NCI-H2081 (cell line): ENCODE data around the gene GAREM1.

ENCODE experiments used
- DNase-seq, 2 experiments: peaks; one replicate each; lab custom pipeline; 2025; lab: John Stamatoyannopoulos, UW

GAREM1 gene

GRCh38 chr18:32459361-32460101, 11.2 kb downstream of the GAREM1 start:
- DNase-seq, result no peak

- DNase-seq, result no peak
These were observed 15.3 kb downstream of the GAREM1 start for GRCh38 chr18:32455361-32455760.

GRCh38 chr18:32454593-32454992, 16.1 kb downstream of the GAREM1 start:
- DNase-seq, result no peak

GRCh38 chr18:32450874-32451273, 19.8 kb downstream of the GAREM1 start:
- DNase-seq, result no peak

- no peak for DNase-seq
These were observed 20.5 kb downstream of the GAREM1 start for GRCh38 chr18:32450026-32450691.

DNA sequence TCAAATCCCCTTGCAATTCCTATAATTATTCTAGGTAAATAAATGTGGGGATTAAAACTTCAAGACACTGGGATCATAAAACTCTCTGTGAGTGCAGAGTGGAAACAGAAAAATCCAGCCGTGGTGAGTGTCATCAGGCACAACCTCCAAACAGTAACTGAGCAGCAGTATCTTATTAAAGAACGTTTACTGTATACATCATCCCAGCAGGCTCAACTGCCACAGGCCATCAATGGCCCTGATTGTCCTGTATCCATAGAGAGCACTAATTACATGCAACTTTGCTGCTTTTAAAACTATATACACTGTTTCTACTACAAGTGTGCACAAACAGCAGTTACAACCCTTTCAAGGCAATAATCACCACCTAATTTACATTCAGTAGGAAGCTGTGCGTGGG, 23.9 kb downstream of the GAREM1 start:
- peak; percentile 20 to 81 for DNase-seq

DNA sequence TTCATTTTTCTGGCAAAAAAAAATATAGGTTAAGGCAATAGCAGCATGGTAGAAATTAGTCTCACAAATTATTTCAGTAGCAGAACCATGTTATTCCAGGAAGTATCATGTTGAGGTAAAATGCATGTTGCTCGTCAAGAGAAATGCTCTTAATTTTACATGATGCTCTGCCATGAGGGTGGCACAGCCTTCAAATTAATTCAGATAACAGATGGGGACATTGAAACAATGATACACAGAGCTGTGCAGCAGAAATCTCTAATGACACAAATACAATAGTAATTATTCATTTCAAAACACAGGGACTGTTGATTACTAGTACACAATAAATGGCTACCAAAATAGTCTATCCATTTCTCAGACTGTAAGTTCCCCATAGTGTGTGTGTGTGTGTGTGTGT, 24.8 kb downstream of the GAREM1 start:
- no peak for DNase-seq

DNA sequence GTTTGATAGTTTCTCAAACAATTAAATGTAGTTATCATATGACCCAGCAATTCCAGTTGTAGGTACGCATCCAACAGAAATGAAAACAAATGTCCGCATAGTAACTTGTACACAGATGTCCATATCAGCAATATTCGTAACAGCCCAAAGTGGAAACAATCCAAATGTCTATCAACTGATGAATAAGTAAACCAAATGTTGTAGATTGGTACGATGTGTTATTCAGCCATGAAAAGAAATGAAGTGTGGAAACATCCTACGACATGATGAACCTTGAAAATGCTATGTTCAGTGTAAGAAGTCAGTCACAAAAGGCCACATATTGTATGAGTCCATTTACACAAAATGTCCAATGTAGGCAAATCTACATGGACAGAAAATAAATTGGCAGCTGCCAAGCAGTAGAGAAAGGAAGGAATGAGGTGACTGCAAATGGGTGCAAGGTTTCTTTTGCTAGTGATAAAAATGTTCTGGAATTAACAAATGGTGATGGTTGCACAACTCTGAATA, 26.9 kb downstream of the GAREM1 start:
- no peak for DNase-seq

DNA sequence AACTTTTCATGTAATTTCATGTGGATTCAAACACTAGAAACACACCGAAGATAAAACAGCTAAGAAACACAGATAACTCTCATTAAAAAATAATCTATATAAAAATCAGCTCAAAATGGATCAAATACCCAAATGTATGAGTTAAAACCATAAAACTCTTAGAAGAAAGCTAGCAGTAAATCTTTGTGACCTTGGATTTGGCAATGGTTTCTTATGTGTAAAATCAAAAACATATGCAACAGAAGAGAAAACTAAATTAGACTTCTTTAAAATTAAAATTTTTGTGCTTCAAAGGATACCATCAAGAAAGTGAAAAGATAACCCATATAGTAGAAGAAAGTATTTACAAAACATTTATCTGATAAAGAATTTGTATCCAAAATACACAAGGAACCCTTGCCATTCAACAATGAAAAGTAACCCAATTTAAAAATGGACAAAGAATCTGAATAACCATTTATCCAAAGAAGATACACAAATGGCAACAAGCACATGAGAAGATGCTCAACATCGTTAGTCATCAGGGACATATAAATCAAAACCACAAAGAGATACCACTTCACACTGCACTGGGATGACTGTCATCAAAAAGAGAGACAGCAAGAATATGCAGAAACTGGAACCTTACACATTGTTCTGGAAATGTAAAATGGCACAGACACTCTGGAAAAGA, 27.5 kb downstream of the GAREM1 start:
- no peak for DNase-seq

DNA sequence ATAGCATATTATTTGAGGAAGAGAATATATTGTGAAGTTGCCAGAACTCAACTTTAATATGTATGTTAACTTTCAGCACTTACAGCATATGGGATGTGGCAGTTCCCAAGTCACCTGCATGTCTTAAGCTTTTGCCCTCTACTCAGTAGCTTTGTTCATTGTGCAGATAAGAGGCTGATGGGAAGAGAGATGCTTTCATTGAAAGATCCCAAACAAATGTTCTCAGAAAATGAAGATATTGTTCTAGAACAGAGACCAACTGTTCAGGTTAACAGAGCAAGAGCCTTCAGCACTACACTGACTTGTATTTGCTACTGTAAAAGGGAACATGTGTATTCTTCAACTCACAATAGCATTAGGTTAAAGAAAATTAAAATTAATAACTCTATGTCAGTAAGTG, 28.1 kb downstream of the GAREM1 start:
- no peak for DNase-seq

GRCh38 chr18:32441533-32441932, 29.1 kb downstream of the GAREM1 start:
- no peak for DNase-seq

GRCh38 chr18:32440518-32440917, 30.2 kb downstream of the GAREM1 start:
- DNase-seq, result no peak

DNA sequence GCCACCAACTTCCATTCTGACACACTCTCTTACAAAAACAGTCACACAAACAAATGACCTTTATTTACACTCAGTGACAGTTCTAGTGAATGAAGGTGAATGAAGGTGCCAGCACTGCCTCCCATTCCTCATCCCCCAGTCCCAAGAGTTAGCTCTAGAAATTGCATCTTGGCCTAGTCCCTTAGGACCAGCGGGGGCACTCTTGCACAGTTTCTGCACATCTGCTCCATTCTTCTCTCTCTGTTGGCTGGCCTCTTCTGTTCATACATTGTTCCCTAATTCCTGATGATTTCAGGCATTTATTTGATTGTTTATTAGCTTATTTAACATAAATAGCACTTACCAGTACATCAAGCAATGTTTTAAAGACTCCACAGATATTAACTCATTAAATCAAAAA, 30.9 kb downstream of the GAREM1 start:
- peak; percentile 10 to 11 for DNase-seq

- DNase-seq, result no peak
These were observed 31.4 kb downstream of the GAREM1 start for GRCh38 chr18:32439241-32439640.

DNA sequence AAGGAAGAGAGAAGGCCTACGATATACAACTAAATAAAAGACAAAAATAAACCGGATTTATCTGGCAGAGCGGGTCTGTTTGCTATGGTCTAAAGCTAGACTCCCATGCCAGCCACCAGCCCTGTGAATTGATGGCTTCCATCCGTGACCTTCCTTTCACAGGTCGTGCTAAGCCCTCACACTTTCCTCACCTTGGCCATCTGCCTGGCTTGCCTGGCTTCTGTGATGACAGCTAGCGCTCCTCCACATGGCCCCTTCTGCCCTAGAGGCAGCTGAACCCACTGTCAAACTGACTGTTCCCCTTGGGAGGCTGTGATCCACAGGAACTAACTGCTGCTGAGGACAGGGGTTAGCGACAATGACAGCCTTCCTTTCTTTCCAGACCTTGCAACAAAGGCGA, 32.5 kb downstream of the GAREM1 start:
- DNase-seq, result no peak

DNA sequence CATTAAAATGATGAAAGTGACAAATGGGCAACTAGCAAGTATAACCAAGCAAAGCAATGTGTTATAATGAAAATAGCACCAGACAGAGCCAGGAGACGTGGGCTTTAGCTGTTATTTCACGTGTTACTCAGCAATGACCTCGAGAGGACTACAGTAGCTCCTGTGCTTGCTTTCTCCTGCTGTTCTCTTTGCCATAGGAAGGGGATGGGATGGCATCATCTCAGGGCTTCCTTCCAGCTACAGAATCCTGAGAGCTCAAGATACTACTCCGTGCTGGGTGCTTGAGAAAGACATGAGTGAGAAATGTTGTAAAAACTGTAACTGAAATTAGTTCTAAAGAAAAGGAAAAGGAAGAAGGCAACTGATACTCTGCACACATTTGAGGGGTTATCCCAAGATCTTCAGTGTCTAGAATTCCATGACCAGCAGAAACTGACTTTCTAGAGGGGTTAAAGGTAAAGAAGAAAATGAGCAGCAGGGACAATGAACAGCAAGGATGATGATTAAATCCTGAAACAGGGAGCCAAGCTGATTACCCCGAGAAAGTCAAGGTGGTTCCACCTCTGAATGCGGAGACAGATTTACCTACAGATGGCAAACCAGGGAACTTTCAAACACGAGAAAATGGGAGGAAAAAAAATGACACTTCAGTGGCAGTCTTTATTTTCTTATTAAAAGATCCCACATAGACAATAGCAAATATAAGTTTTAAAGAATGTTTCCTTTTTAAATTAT, 33.4 kb downstream of the GAREM1 start:
- DNase-seq, result no peak

GRCh38 chr18:32435631-32436500, 34.8 kb downstream of the GAREM1 start:
- no peak for DNase-seq

DNA sequence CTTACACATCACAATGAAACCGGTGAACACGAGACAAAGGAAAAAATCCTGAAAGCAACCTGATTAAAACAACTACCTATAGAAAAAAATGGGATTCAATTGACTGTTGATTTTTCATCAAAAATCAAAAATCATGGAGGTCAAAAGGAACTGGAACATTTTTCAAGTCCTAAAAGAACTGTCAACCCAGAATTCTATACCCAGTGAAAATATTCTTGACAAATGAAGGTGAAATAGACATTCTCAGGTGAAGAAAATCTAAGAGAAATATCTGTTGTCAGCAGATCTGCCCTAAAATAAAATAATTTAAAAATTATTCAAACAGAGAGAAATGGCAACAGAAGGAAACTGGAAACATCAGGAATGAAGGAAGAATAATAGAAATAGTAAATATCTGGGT, 38.9 kb downstream of the GAREM1 start:
- DNase-seq, result no peak

DNA sequence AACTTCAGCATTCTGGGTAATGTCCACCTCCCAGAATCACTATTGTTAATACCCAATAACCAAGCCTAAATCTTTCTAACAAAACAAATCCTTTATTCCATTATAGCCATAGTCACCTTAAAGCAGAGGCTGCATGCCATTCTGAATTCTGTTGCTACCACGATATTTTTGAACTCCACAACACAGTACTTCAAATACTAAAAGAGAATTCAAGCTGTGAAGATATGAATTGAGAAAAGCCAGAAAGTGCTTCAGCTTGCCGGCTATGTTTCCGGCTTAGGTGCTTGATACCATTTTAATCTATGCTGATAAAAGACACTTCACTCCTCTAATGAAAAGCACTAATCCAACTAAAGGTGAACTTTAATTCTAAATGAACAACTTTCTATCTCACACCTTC, 41.3 kb downstream of the GAREM1 start:
- no peak for DNase-seq

GRCh38 chr18:32427084-32427900, 43.4 kb downstream of the GAREM1 start:
- DNase-seq, result no peak
